NCI-H526 (cell line): ENCODE data around the gene KRTAP9-9.
"Not testable (repeated sequence)": the region's sequence is repeated elsewhere in the genome, so short reads cannot be mapped to it uniquely, and the experiment has no call there.

Experiments used
- DNase-seq, 2 experiments: peaks; one replicate each; lab custom pipeline; 2025; lab: John Stamatoyannopoulos, UW

Gene KRTAP9-9

GRCh38 chr17:41255381-41256290, at the start of gene KRTAP9-9:
KRTAP9-9 (plus strand) TSS chr17:41255384.
- not testable (repeated sequence) for DNase-seq

GRCh38 chr17:41211845-41212466, 43.2 kb upstream of the KRTAP9-9 start:
- no peak for DNase-seq

- no peak for DNase-seq
Measured at GRCh38 chr17:41212524-41213169, 42.5 kb upstream of the KRTAP9-9 start.

- DNase-seq: no peak
Measured at GRCh38 chr17:41215681-41216080, 39.5 kb upstream of the KRTAP9-9 start.

DNA sequence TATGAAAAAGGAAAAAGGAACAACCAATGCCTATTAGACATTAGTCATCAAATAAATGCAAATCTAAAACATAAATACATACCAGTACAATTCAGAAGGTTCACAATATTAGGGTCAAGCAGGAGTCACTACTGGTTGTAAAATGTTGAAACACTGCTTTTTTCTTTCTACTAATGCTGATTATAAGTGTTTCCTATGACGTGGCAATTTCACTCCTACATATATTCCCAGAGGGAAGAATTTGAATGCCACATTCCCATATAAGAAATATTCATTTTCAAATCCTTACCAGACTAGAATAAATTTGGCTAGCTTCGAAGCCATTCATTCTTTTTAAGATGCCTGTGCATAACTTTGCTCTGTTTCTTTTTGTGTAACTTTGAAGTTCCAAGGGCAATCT, 31.4 kb upstream of the KRTAP9-9 start:
- no peak for DNase-seq

DNA sequence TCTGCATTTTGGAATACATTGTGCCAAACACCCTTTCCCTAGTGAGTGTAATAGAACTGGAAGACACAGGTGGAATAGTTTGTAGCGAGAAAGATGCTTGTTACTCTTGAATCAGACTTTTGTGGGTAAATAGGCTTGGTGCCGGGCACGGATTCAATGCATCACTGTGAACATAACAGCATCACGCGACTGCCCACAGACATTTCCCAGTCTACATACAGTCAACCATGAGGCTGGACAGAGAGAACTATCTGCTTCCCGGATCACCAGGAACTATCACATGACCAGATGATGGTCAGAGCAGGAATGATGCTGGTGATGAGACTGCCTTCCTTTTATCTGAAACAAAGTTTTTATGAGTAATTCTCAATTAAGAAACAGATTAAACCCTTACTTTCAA, 29.1 kb upstream of the KRTAP9-9 start:
- no peak for DNase-seq

- not testable (repeated sequence) for DNase-seq
Measured at GRCh38 chr17:41226598-41227095, 28.5 kb upstream of the KRTAP9-9 start, which contains the start of gene KRTAP9-2. KRTAP9-2 (plus strand) TSS chr17:41226648; CDS start chr17:41226655, 7 bp downstream.

DNA sequence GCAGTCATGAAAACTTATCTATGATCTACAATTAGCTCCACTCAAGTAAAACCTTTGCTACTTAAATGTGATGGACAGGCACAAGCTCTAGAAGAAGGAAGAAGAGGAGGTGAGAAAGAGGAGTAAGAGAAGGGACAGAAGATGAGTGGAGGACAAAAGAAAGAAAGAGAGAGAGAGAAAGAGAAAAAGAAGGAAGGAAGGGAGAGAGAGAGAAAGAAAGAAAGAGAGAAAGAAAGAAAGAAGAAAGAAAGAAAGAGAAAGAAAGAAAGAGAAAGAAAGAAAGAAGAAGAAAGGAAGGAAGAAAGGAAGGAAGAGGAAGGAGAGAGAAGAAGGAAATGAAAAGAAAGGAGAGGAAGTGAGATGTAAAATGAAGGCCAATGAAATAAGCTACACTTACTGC, 25.1 kb upstream of the KRTAP9-9 start:
- DNase-seq: no peak

GRCh38 chr17:41231731-41232130, 23.5 kb upstream of the KRTAP9-9 start:
- no peak for DNase-seq

- not testable (repeated sequence) for DNase-seq
Measured at GRCh38 chr17:41232399-41233105, 22.6 kb upstream of the KRTAP9-9 start, which contains the start of gene KRTAP9-3. KRTAP9-3 (plus strand) TSS chr17:41232449; CDS start chr17:41232502, 53 bp downstream.

- not testable (repeated sequence) for DNase-seq
Measured at GRCh38 chr17:41237116-41237515, 18.1 kb upstream of the KRTAP9-9 start.

DNA sequence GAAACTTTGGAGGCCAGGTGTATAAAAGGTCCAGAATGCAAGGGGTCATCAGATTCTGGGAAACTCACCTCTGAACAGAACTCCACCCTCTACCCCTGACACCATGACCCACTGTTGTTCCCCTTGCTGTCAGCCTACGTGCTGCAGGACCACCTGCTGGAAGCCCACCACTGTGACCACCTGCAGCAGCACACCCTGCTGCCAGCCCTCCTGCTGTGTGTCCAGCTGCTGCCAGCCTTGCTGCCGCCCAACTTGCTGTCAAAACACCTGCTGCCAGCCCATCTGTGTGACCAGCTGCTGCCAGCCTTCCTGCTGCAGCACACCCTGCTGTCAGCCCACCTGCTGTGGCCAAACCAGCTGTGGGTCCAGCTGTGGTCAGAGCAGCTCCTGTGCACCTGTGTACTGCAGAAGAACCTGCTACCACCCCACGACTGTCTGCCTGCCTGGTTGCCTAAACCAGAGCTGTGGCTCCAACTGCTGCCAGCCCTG, 17.2 kb upstream of the KRTAP9-9 start, which contains the start of gene KRTAP9-8:
TSS of gene KRTAP9-8 (plus strand) at position 51 of the 489 bp plus-strand sequence. CDS start at position 104, 53 bp downstream.
- not testable (repeated sequence) for DNase-seq

- DNase-seq: not testable (repeated sequence)
Measured at GRCh38 chr17:41246995-41247787, 8.0 kb upstream of the KRTAP9-9 start.

DNA sequence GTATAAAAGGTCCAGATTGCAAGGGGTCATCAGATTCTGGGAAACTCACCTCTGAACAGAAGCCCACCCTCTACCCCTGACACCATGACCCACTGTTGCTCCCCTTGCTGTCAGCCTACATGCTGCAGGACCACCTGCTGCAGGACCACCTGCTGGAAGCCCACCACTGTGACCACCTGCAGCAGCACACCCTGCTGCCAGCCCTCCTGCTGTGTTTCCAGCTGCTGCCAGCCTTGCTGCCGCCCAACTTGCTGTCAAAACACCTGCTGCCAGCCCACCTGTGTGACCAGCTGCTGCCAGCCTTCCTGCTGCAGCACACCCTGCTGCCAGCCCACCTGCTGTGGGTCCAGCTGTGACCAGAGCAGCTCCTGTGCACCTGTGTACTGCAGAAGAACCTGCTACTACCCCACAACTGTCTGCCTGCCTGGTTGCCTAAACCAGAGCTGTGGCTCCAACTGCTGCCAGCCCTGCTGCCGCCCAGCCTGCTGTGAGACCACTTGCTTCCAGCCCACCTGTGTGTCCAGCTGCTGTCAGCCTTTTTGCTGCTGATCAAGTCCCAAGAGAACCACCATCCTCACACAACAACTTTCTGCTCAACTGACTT, 5.4 kb upstream of the KRTAP9-9 start, which contains the start of gene KRTAP9-4:
TSS of gene KRTAP9-4 (plus strand) at position 51 of the 604 bp plus-strand sequence. CDS start at position 85, 34 bp downstream.
- DNase-seq: not testable (repeated sequence)

GRCh38 chr17:41251261-41251660, 3.9 kb upstream of the KRTAP9-9 start:
- DNase-seq: no peak

GRCh38 chr17:41254861-41255260, 323 bp upstream of the KRTAP9-9 start:
- DNase-seq: no peak

DNA sequence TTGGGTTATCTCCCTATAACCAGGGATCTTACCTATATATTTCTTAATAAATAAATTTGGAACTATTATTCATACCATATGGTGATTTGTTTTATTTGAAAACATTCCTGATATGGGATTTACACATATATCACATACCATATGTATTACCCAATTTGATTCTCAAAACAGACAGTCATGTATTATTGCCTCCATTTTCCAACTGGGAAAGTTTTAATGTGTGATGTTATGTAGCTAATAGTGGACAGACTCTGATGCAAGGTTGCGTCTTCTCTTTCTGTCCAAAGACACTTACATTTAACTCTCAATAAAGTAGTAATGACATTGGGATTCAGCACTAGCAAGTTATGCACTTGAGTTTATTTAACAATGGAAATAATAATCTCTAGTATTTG, 1.1 kb downstream of the KRTAP9-9 start:
- DNase-seq: no peak

DNA sequence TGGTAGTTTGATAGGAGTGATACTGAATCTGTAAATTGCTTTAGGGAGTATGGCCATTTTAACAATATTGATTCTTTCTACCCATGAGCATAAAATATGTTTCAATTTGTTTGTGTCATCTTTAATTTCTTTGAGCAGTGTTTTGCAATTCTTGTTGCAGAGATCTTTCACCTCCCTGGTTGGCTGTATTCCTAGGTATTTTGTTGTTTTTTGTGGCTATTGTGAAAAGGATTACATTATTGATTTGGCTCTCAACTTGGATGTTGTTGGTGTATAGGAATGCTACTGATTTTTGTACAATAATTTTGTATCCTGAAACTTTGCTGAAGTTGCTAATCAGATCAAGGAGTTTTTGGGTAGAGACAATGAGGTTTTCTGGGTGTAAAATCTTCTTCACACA, 3.2 kb downstream of the KRTAP9-9 start:
- DNase-seq: no peak

- DNase-seq: no peak
Measured at GRCh38 chr17:41263212-41263611, 8.0 kb downstream of the KRTAP9-9 start.

- DNase-seq: no peak
Measured at GRCh38 chr17:41264599-41264998, 9.4 kb downstream of the KRTAP9-9 start.
